SK-N-MC (cell line): ENCODE measurements around the gene GSTM4.
"Not testable (repeated sequence)": the region's sequence is repeated elsewhere in the genome, so short reads cannot be mapped to it uniquely, and the experiment has no call there.

ENCODE experiments used
- EZH2 ChIP-seq: fragments of 200-600 bp; sonication (generic); IDR thresholded peaks from one replicate; pipeline ENCODE4 v1.6.1; 2017; ENCODE audit warnings: antibody characterized with exemption
- FOXP2 ChIP-seq: optimal IDR thresholded peaks from 2 replicates; pipeline ENCODE3; 2011; ENCODE audit warnings: mild to moderate bottlenecking, moderate library complexity; ENCODE audit not compliant: insufficient read depth; ENCODE audit errors: extremely low read length, control extremely low read depth
- POLR2AphosphoS5 ChIP-seq: IDR thresholded peaks from 2 replicates; pipeline ENCODE4 v1.6.1; 2012; ENCODE audit warnings: mild to moderate bottlenecking, low read depth, low read length, borderline replicate concordance

GRCh38 chr1:109687109-109687508, 31.2 kb downstream of the GSTM4 start:
- TF ChIP-seq EZH2, POLR2AphosphoS5, FOXP2: not testable (repeated sequence)
